ENCODE results near the gene PDXK.

DNA sequence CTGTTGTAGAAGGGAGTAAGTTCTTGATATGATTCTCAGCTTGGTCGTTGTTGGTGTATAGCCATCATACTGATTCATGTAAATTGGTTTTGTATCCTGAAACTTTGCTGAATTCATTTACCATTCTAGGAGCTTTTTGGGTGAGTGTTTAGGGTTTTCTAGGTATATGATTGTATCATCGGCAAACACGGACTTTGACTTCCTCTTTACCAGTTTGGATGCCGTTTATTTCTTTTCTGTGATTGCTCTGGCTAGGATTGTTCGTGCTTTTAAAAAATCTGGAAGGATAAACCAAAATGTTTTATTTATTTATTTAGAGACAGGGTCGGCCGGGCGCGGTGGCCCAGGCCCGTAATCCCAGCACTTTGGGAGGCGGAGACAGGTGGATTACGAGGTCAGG lies 39.0 kb upstream of the PDXK start:
- TF ChIP-seq, protein P1, sequence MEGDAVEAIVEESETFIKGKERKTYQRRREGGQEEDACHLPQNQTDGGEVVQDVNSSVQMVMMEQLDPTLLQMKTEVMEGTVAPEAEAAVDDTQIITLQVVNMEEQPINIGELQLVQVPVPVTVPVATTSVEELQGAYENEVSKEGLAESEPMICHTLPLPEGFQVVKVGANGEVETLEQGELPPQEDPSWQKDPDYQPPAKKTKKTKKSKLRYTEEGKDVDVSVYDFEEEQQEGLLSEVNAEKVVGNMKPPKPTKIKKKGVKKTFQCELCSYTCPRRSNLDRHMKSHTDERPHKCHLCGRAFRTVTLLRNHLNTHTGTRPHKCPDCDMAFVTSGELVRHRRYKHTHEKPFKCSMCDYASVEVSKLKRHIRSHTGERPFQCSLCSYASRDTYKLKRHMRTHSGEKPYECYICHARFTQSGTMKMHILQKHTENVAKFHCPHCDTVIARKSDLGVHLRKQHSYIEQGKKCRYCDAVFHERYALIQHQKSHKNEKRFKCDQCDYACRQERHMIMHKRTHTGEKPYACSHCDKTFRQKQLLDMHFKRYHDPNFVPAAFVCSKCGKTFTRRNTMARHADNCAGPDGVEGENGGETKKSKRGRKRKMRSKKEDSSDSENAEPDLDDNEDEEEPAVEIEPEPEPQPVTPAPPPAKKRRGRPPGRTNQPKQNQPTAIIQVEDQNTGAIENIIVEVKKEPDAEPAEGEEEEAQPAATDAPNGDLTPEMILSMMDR (IDR thresholded peaks at IDR 0.05) = no peak
- no peak for TF ChIP-seq POLR2A (IDR thresholded peaks at IDR 0.05)
